ENCODE results near the gene EHF.

EHF gene

DNA sequence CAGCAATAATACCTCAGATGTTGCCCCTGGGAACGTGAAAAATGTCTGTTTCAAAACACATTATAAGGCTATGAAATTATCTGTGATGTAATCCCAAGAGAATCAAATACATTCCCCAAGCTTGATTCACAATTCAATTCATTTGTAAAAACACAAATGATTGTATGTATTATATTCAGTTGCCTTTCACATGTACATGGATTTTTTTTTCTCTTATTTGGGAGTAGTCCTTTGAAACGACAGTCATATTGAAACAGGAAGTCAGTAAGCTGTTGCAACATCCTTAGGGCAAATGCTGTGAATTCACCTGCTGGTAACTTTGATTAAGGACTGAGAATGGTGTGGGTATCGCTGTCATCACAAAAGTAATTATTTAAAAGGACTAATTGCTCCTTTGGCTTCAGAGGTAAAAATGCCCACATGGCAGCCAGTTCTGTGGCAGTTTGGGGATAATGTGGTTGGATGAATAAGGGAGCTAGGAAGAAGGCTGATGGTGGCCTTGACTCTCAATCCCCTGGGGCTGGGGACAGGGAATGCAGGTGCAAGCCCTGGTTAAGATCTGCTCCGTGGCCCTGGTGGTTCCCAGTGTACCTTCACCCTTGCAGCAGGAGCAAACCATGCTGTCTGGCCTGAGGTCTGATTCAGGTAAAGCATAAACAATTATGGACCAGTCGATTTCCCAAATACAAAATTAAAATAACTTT lies 13.2 kb downstream of the EHF start:
- TF ChIP-seq, protein P1, sequence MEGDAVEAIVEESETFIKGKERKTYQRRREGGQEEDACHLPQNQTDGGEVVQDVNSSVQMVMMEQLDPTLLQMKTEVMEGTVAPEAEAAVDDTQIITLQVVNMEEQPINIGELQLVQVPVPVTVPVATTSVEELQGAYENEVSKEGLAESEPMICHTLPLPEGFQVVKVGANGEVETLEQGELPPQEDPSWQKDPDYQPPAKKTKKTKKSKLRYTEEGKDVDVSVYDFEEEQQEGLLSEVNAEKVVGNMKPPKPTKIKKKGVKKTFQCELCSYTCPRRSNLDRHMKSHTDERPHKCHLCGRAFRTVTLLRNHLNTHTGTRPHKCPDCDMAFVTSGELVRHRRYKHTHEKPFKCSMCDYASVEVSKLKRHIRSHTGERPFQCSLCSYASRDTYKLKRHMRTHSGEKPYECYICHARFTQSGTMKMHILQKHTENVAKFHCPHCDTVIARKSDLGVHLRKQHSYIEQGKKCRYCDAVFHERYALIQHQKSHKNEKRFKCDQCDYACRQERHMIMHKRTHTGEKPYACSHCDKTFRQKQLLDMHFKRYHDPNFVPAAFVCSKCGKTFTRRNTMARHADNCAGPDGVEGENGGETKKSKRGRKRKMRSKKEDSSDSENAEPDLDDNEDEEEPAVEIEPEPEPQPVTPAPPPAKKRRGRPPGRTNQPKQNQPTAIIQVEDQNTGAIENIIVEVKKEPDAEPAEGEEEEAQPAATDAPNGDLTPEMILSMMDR (IDR thresholded peaks at IDR 0.05; ENCODE audit: insufficient read depth, low read depth, low read length, missing control alignments), result peak; percentile 14
- H3K4me3 ChIP-seq (ENCODE audit: low read length), result no peak overlapping the region
- DNase-seq (ENCODE audit: low read depth), result peak; percentile 76

DNA sequence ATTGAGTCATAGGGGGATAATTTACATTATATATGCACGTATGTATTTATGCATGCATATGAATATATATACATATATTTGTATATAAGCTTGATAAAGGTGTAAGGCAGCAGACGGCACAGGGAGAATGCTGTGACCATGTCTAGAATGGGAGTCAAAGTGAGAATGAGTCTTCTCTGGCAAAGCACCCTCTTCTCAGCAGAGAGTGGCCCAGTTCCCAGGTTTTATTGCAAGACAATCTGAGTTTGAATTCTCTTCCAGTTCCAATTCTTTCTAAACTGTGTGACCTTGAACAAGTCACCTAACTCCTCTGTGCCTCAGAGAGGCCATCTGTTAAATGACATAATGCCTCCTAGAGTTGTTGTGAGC lies 13.8 kb downstream of the EHF start:
- H3K4me3 ChIP-seq (ENCODE audit: low read length), result no peak overlapping the region
- TF ChIP-seq, protein P1 (IDR thresholded peaks at IDR 0.05; ENCODE audit: insufficient read depth, low read depth, low read length, missing control alignments), result no peak
- no peak for DNase-seq (ENCODE audit: low read depth)

DNA sequence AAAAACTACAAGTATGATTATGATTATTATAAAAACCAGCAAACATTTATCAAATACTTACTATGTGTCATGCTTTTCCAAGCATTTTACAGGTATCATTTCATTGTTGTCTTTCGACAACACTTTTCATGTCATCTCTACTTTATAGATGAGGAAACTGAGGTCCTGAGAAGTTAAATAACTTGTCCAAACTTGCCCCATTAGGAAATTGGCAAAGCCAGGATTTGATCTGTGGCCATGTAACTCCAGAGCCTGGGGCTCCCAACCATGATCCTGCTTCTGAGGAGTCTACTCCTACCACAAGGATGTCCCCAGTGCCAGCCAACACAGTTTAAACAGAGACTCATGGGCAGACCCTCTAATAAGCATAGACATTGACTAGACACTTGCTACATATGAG lies 15.2 kb downstream of the EHF start:
- TF ChIP-seq, protein P1 (IDR thresholded peaks at IDR 0.05; ENCODE audit: insufficient read depth, low read depth, low read length, missing control alignments), result no peak
- DNase-seq (ENCODE audit: low read depth), result peak; percentile 62

GRCh38 chr11:34637303-34637702 lies 16.4 kb downstream of the EHF start:
- TF ChIP-seq, protein P1 (IDR thresholded peaks at IDR 0.05; ENCODE audit: insufficient read depth, low read depth, low read length, missing control alignments), result no peak
- no peak for DNase-seq (ENCODE audit: low read depth)

More for the DNA sequence above, 15.2 kb downstream of the EHF start:
- no peak overlapping the region for H3K4me3 ChIP-seq (ENCODE audit: low read length)

GRCh38 chr11:34638897-34639296 lies 18.0 kb downstream of the EHF start:
- no peak for DNase-seq (ENCODE audit: low read depth)
- H3K4me3 ChIP-seq (ENCODE audit: low read length), result peak overlapping the region; percentile 2
- TF ChIP-seq, protein P1 (IDR thresholded peaks at IDR 0.05; ENCODE audit: insufficient read depth, low read depth, low read length, missing control alignments), result no peak

More at GRCh38 chr11:34637303-34637702, 16.4 kb downstream of the EHF start:
- no peak overlapping the region for H3K4me3 ChIP-seq (ENCODE audit: low read length)

DNA sequence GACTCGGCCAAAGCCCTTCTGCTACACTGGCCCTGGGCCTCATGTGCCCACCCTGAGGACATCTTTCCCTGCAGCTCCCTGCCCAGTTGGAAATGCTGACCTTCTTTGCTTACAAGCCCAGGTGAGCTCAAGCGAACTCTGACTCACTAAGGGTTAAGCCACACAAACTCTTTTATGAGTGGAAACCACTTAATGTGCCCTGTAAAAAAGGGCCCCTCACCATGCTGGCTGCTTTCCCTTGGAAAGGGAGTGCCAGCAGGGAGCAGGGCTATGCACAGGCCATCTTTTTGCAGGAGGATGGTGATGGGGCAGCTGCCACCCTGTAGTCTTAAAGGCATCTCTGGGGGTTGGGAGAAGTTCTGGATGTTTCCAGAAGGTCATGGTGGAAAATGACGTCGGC lies 18.7 kb downstream of the EHF start:
- H3K4me3 ChIP-seq (ENCODE audit: low read length), result no peak overlapping the region
- no peak for DNase-seq (ENCODE audit: low read depth)
- TF ChIP-seq, protein P1 (IDR thresholded peaks at IDR 0.05; ENCODE audit: insufficient read depth, low read depth, low read length, missing control alignments), result no peak
